Astrocyte (in vitro differentiated cells and primary cell): ENCODE measurements around the gene LRRC17. TPM values are rescaled to one million over a fixed set of nuclear protein-coding genes. Genes with fewer than 3 reads are reported as not detected.

Experiments used
- DNase-seq: peaks from one replicate; pipeline ENCODE4 v3.0.0-alpha.2; 2010; ENCODE audit warnings: low read depth
- FAIRE-seq: peaks from 2 replicates; lab custom pipeline; 2011; peaks lifted over from hg19 to GRCh38; lab: Jason Lieb, UNC
- H2AFZ ChIP-seq: 2 replicates; pipeline ENCODE4 v1.6.0; 2012; ENCODE audit warnings: low read depth, low read length, inconsistent platforms
- H3K27ac ChIP-seq: 2 replicates; pipeline ENCODE4 v1.5.1; 2011; ENCODE audit warnings: low read depth, low read length, inconsistent platforms
- H3K27me3 ChIP-seq: 2 replicates; pipeline ENCODE4 v1.6.0; 2011; ENCODE audit warnings: low read length, inconsistent platforms; ENCODE audit not compliant: insufficient read depth
- H3K36me3 ChIP-seq: 2 replicates; pipeline ENCODE4 v1.5.1; 2011; ENCODE audit warnings: low read length, inconsistent platforms; ENCODE audit not compliant: insufficient read depth
- H3K4me1 ChIP-seq: 2 replicates; pipeline ENCODE4 v1.5.1; 2011; ENCODE audit warnings: low read length, inconsistent platforms; ENCODE audit not compliant: insufficient read depth
- H3K4me2 ChIP-seq: 2 replicates; pipeline ENCODE4 v1.6.0; 2012; ENCODE audit warnings: low read length, inconsistent platforms
- H3K4me3 ChIP-seq: 2 replicates; pipeline ENCODE4 v1.5.1; 2011; ENCODE audit warnings: low read depth, mild to moderate bottlenecking, low read length, inconsistent platforms; ENCODE audit not compliant: insufficient read depth
- H3K79me2 ChIP-seq: 2 replicates; pipeline ENCODE4 v1.6.0; 2012; ENCODE audit warnings: mild to moderate bottlenecking, low read length, inconsistent platforms; ENCODE audit not compliant: insufficient read depth
- H3K9ac ChIP-seq: 2 replicates; pipeline ENCODE4 v1.6.0; 2012; ENCODE audit warnings: mild to moderate bottlenecking, low read length, inconsistent platforms
- H3K9me3 ChIP-seq: 2 replicates; pipeline ENCODE4 v1.5.1; 2012; ENCODE audit warnings: low read depth, mild to moderate bottlenecking, low read length, inconsistent platforms; ENCODE audit not compliant: insufficient read depth
- H4K20me1 ChIP-seq: 2 replicates; pipeline ENCODE4 v1.6.0; 2012; ENCODE audit warnings: low read length, inconsistent platforms; ENCODE audit not compliant: insufficient read depth
- H3K27ac Mint-ChIP-seq: one replicate; pipeline ENCODE4 v1.8.0; 2021; ENCODE audit warnings: mild to moderate bottlenecking, mixed read lengths; ENCODE audit not compliant: unreplicated experiment
- H3K27me3 Mint-ChIP-seq: one replicate; pipeline ENCODE4 v1.8.0; 2021; ENCODE audit warnings: low read depth, mixed read lengths; ENCODE audit not compliant: unreplicated experiment
- H3K36me3 Mint-ChIP-seq: one replicate; pipeline ENCODE4 v1.8.0; 2021; ENCODE audit warnings: low read depth, mixed read lengths; ENCODE audit not compliant: unreplicated experiment
- H3K4me1 Mint-ChIP-seq: one replicate; pipeline ENCODE4 v1.8.0; 2021; ENCODE audit warnings: low read depth, mixed read lengths; ENCODE audit not compliant: unreplicated experiment
- H3K4me3 Mint-ChIP-seq: one replicate; pipeline ENCODE4 v1.8.0; 2021; ENCODE audit warnings: mild to moderate bottlenecking, moderate library complexity, mixed read lengths; ENCODE audit not compliant: unreplicated experiment
- H3K9me3 Mint-ChIP-seq: one replicate; pipeline ENCODE4 v1.8.0; 2021; ENCODE audit warnings: mild to moderate bottlenecking, mixed read lengths; ENCODE audit not compliant: unreplicated experiment
- EZH2 ChIP-seq: IDR thresholded peaks from 2 replicates; pipeline ENCODE4 v1.6.1; 2012; ENCODE audit warnings: mild to moderate bottlenecking, low read length, inconsistent platforms; ENCODE audit not compliant: insufficient read depth
- total RNA-seq: library from RNA; stranded (reverse); gene quantifications from 2 replicates; pipeline ENCODE4 v1.2.1, GENCODE V29; 2021
- TF ChIP-seq, protein P1 (sequence below): IDR thresholded peaks from 2 replicates; pipeline ENCODE4 v1.5.1; 2011; ENCODE audit warnings: low read depth, mild to moderate bottlenecking, inconsistent platforms, low read length, moderate library complexity; ENCODE audit not compliant: insufficient read depth

LRRC17 gene
- total RNA-seq, 1 donor from 2014 or later, result 63.4 TPM

DNA sequence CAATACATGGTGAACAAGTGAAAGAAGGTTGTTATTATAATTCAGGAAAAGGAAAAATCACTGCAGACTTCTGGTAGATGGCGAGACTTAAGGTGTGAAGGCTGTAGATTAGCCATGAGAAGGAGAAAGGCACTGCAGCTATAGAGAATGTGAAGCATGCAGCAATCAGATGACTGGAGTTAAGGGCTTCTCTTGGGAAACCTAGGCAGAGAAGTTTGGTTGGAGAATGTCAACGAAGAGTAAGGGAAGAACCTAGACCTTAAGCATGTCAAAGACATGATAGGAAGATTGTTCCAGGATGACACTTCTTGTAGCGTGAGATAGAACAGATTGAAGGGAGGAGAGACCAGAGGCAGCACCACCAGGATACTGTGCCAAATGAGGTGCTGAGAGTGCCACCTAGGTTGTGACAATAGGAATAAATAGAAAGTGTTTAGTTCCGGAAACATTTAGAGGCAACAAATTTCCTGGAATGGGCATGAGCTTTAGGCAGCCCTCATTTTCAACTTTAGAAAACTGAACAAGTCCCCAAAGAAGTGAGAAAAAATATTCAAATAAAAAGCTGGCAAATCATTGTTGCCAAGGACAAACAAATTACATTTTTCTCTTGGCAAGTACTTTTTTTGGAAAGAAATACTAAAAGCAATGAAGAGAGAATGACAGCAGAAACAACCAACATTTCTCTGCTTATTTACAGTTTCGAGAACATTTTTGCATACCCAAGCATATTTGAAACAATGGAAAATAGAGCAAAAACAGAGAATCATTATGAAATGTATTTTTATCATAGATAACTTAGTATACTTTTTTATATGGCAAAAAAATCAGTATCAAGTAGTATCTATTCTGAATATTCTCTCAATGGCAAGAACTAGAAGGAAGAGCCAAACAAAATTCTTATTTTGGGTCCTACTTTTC, 4.9 kb downstream of the LRRC17 start:
- Histone ChIP-seq H3K9ac (peak overlapping the region; percentile 93), H2AFZ (no peak overlapping the region), H3K4me3 (peak overlapping the region; percentile 20), H3K4me2 (peak overlapping the region; percentile 87), H3K27me3 (no peaks in the 10 kb centered on the region), H4K20me1 (peaks cover 5% of the 10 kb centered on the region), H3K79me2 (peaks cover 92% of the 10 kb centered on the region), H3K4me1 (peaks cover 40% of the 10 kb centered on the region), H3K9me3 (no peaks in the 10 kb centered on the region), H3K27ac (peak overlapping the region; percentile 80), H3K36me3 (peaks cover 8% of the 10 kb centered on the region)
- DNase-seq (no peak), FAIRE-seq (no peak)
- H3K27me3 Mint-ChIP-seq, result no peaks in the 10 kb centered on the region
- H3K36me3 Mint-ChIP-seq, result no peaks in the 10 kb centered on the region
- no peaks in the 10 kb centered on the region for H3K9me3 Mint-ChIP-seq
- TF ChIP-seq, protein P1, sequence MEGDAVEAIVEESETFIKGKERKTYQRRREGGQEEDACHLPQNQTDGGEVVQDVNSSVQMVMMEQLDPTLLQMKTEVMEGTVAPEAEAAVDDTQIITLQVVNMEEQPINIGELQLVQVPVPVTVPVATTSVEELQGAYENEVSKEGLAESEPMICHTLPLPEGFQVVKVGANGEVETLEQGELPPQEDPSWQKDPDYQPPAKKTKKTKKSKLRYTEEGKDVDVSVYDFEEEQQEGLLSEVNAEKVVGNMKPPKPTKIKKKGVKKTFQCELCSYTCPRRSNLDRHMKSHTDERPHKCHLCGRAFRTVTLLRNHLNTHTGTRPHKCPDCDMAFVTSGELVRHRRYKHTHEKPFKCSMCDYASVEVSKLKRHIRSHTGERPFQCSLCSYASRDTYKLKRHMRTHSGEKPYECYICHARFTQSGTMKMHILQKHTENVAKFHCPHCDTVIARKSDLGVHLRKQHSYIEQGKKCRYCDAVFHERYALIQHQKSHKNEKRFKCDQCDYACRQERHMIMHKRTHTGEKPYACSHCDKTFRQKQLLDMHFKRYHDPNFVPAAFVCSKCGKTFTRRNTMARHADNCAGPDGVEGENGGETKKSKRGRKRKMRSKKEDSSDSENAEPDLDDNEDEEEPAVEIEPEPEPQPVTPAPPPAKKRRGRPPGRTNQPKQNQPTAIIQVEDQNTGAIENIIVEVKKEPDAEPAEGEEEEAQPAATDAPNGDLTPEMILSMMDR, result no peak
- no peak for TF ChIP-seq EZH2
- no peak overlapping the region for H3K4me3 Mint-ChIP-seq
- H3K27ac Mint-ChIP-seq, result peak overlapping the region; percentile 8
- peaks cover 28% of the 10 kb centered on the region for H3K4me1 Mint-ChIP-seq

DNA sequence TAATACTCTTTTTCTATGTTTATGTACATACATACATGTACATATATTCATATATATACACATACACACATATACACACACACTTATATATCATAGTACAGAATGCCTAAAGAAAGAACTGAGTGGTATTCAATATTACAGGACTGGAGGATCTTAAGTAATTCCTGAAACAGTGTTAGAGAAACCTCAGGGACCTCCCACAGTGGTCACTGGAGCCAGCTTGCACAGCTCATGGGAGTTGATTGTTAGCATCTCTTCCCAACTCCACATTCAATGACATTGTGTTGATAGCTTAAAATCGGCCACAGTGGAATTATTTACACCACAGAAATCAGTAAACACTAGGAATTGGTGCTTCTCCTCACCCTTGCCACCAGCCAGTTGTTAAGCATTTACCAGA, 6.0 kb downstream of the LRRC17 start:
- Mint-ChIP-seq H3K4me1 (peaks cover 22% of the 10 kb centered on the region), H3K36me3 (peaks cover 2% of the 10 kb centered on the region), H3K9me3 (no peaks in the 10 kb centered on the region), H3K27me3 (no peaks in the 10 kb centered on the region), H3K27ac (no peak overlapping the region), H3K4me3 (no peak overlapping the region)
- no peak overlapping the region for H3K4me2 ChIP-seq
- H3K9ac ChIP-seq, result no peak overlapping the region
- no peaks in the 10 kb centered on the region for H3K9me3 ChIP-seq
- no peak overlapping the region for H3K4me3 ChIP-seq
- DNase-seq (no peak), FAIRE-seq (no peak)
- H4K20me1 ChIP-seq, result peaks cover 5% of the 10 kb centered on the region
- H3K4me1 ChIP-seq, result peaks cover 40% of the 10 kb centered on the region
- peaks cover 88% of the 10 kb centered on the region for H3K79me2 ChIP-seq
- no peak overlapping the region for H2AFZ ChIP-seq
- TF ChIP-seq EZH2, result no peak
- TF ChIP-seq, protein P1, result no peak
- no peak overlapping the region for H3K27ac ChIP-seq
- H3K36me3 ChIP-seq, result peaks cover 8% of the 10 kb centered on the region
- no peaks in the 10 kb centered on the region for H3K27me3 ChIP-seq
